HCT116 (cell line): ENCODE data around the gene OR13J1. TPM values are rescaled to one million over a fixed set of nuclear protein-coding genes. Genes with fewer than 3 reads are reported as not detected.

Experiments used
- ATAC-seq: fragments of 200-7000 bp; cut with Tn5 transposase; 2 replicates; pipeline ENCODE4 v1.9.1; 2020; ENCODE audit warnings: mild to moderate bottlenecking, moderate library complexity
- BruUV-seq: library from RNA; stranded (reverse); fragments of 400-500 nt; replicated peaks from 2 replicates; lab custom pipeline; 2021; lab: Mats Ljungman, UMichigan
- CTCF ChIA-PET: fragments of 300-600 bp; sonication (Branson Sonifier 250); formaldehyde crosslinking; loops from one replicate; lab custom pipeline; 2021; ENCODE audit warnings: antibody characterized with exemption; lab: Charles Lee
- POLR2A ChIA-PET: fragments of 300-600, 350-600 bp; sonication (Branson Sonifier 250); formaldehyde crosslinking; loops from one replicate; lab custom pipeline; 2021; ENCODE audit warnings: antibody characterized with exemption; lab: Charles Lee
- RAD21 ChIA-PET, 2 experiments: fragments of 300-600 bp; sonication (Branson Sonifier 250); formaldehyde crosslinking; loops; one replicate each; lab custom pipeline; 2023; ENCODE audit warnings: low total read pairs in 2 of 2; ENCODE audit not compliant: uncharacterized antibody in 2 of 2, unreplicated experiment in 2 of 2, low non-redundant PET in 1 of 2; lab: Charles Lee
- DNase-seq: peaks from one replicate; pipeline ENCODE4 v3.0.0-alpha.2; 2010; ENCODE audit warnings: low read depth, low spot score
- H2AFZ ChIP-seq: fragments of 200-600 bp; shearing (Covaris generic), sonication (generic); 2 replicates; pipeline ENCODE4 v1.6.1; 2017; ENCODE audit warnings: low read depth, mixed run types, mixed read lengths, antibody characterized with exemption, low read length; ENCODE audit not compliant: poor library complexity, severe bottlenecking
- H3K27ac ChIP-seq: 2 replicates; pipeline ENCODE4 v1.5.1; 2012; ENCODE audit warnings: low read depth, low read length
- H3K27me3 ChIP-seq: fragments of 200-600 bp; sonication (generic); 2 replicates; pipeline ENCODE4 v1.6.1; 2016; ENCODE audit warnings: mixed run types, low read length, mixed read lengths; ENCODE audit not compliant: insufficient read depth
- H3K36me3 ChIP-seq, 2 experiments: fragments of 200-500 bp in 1 of 2; fragments of 200-600 bp in 1 of 2; sonication (Bioruptor generic) in 1 of 2; sonication (generic) in 1 of 2; 2 replicates each; pipeline versions ENCODE4 v1.5.1 to v1.6.1; 2014 to 2016; ENCODE audit warnings: low read length in 2 of 2, inconsistent platforms in 1 of 2, mixed read lengths in 1 of 2, mixed run types in 1 of 2; ENCODE audit not compliant: insufficient read depth in 2 of 2, control insufficient read depth in 1 of 2
- H3K4me1 ChIP-seq, 2 experiments: fragments of 200-600 bp in 1 of 2; sonication (generic) in 1 of 2; 2 replicates each; pipeline versions ENCODE4 v1.5.1 to v1.6.1; 2012 to 2017; ENCODE audit warnings: low read length in 2 of 2, inconsistent platforms in 1 of 2, mild to moderate bottlenecking in 1 of 2, mixed read lengths in 1 of 2, mixed run types in 1 of 2, moderate library complexity in 1 of 2; ENCODE audit not compliant: insufficient read depth in 2 of 2, control insufficient read depth in 1 of 2
- H3K4me2 ChIP-seq: fragments of 200-600 bp; sonication (generic); 2 replicates; pipeline ENCODE4 v1.6.1; 2017; ENCODE audit warnings: mixed run types, low read length, mixed read lengths
- H3K4me3 ChIP-seq, 2 experiments: fragments of 200-600 bp in 1 of 2; sonication (generic) in 1 of 2; replicated peaks in 1 of 2; 2 replicates each; pipeline ENCODE4 v1.5.1; 2011 to 2016; ENCODE audit warnings: low read length in 2 of 2, control low read depth in 1 of 2, low read depth in 1 of 2, mild to moderate bottlenecking in 1 of 2, mixed read lengths in 1 of 2, mixed run types in 1 of 2
- H3K79me2 ChIP-seq: fragments of 200-600 bp; sonication (generic); 2 replicates; pipeline ENCODE4 v1.6.1; 2017; ENCODE audit warnings: mild to moderate bottlenecking, mixed run types, low read length, moderate library complexity, mixed read lengths; ENCODE audit not compliant: insufficient read depth
- H3K9ac ChIP-seq: fragments of 200-600 bp; sonication (generic); 2 replicates; pipeline ENCODE4 v1.6.1; 2016; ENCODE audit warnings: low read length, mixed read lengths
- H3K9me2 ChIP-seq: fragments of 200-600 bp; sonication (generic), shearing (Covaris generic); 2 replicates; pipeline ENCODE4 v1.6.1; 2017; ENCODE audit warnings: mixed run types, mild to moderate bottlenecking, moderate library complexity; ENCODE audit not compliant: insufficient read depth
- H3K9me3 ChIP-seq, 2 experiments: fragments of 200-500 bp in 1 of 2; fragments of 200-600 bp in 1 of 2; sonication (Bioruptor generic) in 1 of 2; sonication (generic) in 1 of 2; 2 replicates each; pipeline ENCODE4 v1.6.1; 2014 to 2017; ENCODE audit warnings: low read length in 2 of 2, mixed read lengths in 2 of 2, inconsistent platforms in 1 of 2, low read depth in 1 of 2, mild to moderate bottlenecking in 1 of 2, mixed run types in 1 of 2, moderate library complexity in 1 of 2; ENCODE audit not compliant: control insufficient read depth in 1 of 2, insufficient read depth in 1 of 2
- H4K20me1 ChIP-seq: fragments of 200-600 bp; sonication (generic), shearing (Covaris generic); 2 replicates; pipeline ENCODE4 v1.6.1; 2017; ENCODE audit warnings: mixed run types, mild to moderate bottlenecking, moderate library complexity; ENCODE audit not compliant: insufficient read depth
- CTCF ChIP-seq, 3 experiments: fragments of 200-600 bp in 1 of 3; sonication (generic) in 1 of 3; IDR thresholded peaks in 2 of 3; conservative IDR thresholded peaks in 1 of 3; 2 replicates each; pipeline ENCODE4 v1.5.1; 2012 to 2017; ENCODE audit warnings: low read depth in 2 of 3, low read length in 2 of 3, antibody characterized with exemption in 1 of 3, borderline replicate concordance in 1 of 3, control low read depth in 1 of 3, mild to moderate bottlenecking in 1 of 3, mixed read lengths in 1 of 3, mixed run types in 1 of 3, moderate library complexity in 1 of 3; ENCODE audit not compliant: insufficient read depth in 1 of 3
- EGR1 ChIP-seq: IDR thresholded peaks from 2 replicates; pipeline ENCODE4 v1.6.1; 2012; ENCODE audit warnings: low read depth
- FOSL1 ChIP-seq: IDR thresholded peaks from 2 replicates; pipeline ENCODE4 v1.6.1; 2012; ENCODE audit warnings: low read depth
- JUND ChIP-seq: IDR thresholded peaks from 2 replicates; pipeline ENCODE4 v1.6.1; 2012
- POLR2AphosphoS5 ChIP-seq: IDR thresholded peaks from 2 replicates; pipeline ENCODE4 v1.6.1; 2011; ENCODE audit warnings: mild to moderate bottlenecking, low read depth, low read length, moderate library complexity
- RAD21 ChIP-seq: IDR thresholded peaks from 2 replicates; pipeline ENCODE4 v1.6.1; 2012; ENCODE audit warnings: low read depth, mild to moderate bottlenecking
- ZNF274 ChIP-seq: fragments of 200-500 bp; sonication (Bioruptor generic); IDR thresholded peaks from 2 replicates; pipeline ENCODE4 v1.6.1; 2014; ENCODE audit warnings: mild to moderate bottlenecking, low read depth, low read length, inconsistent platforms
- intact Hi-C: fragments of 100-400 bp; cut with micrococcal nuclease; formaldehyde crosslinking; loops from 2 replicates; pipeline ENCODE4 v1.10.0; 2022
- total RNA-seq: library from RNA; stranded (reverse); gene quantifications from one replicate; pipeline ENCODE4 v1.2.1, GENCODE V29; 2021; ENCODE audit not compliant: unreplicated experiment

Gene OR13J1
- total RNA-seq, 1 experiment from 2014 or later, result not detected

GRCh38 chr9:35842020-35842745, 28.0 kb downstream of the OR13J1 start (continued):
- TF ChIP-seq POLR2AphosphoS5 (no peak), RAD21 (no peak)

GRCh38 chr9:35841645-35841900, 28.6 kb downstream of the OR13J1 start:
- RAD21 ChIA-PET, result no interaction called here
- CTCF ChIA-PET, result no interaction called here

More at GRCh38 chr9:35841645-35841900, 28.6 kb downstream of the OR13J1 start:
- H3K79me2 ChIP-seq, result no peaks in the 10 kb centered on the region
- peaks cover 0 to 13% of the 10 kb centered on the region in 2 experiments; a peak in 2 of 4 replicates for H3K4me1 ChIP-seq
- no peak overlapping the region for H3K4me3 ChIP-seq
- POLR2A ChIA-PET, result no interaction called here
- intact Hi-C loops, result no loop called here
- no peak overlapping the region for H2AFZ ChIP-seq
- H4K20me1 ChIP-seq, result no peaks in the 10 kb centered on the region
- no TSS peak for BruUV-seq
- no peak for DNase-seq
- ATAC-seq, result no peak
- no peak overlapping the region for H3K27ac ChIP-seq
- no peak for TF ChIP-seq JUND
- no peak for TF ChIP-seq EGR1
- TF ChIP-seq FOSL1, result no peak
- TF ChIP-seq ZNF274, result no peak
- no peak for TF ChIP-seq CTCF (IDR thresholded peaks at IDR 0.05 in 2 of 3, conservative IDR thresholded peaks at IDR 0.05 in 1 of 3; ENCODE audit: borderline replicate concordance in 1 of 3, insufficient read depth in 1 of 3, low read depth in 2 of 3, low read length in 2 of 3)
- no peaks in the 10 kb centered on the region for H3K27me3 ChIP-seq
- no peak overlapping the region for H3K9ac ChIP-seq
- H3K9me2 ChIP-seq, result no peaks in the 10 kb centered on the region
- no peak overlapping the region for H3K4me2 ChIP-seq
- no peaks in the 10 kb centered on the region for H3K36me3 ChIP-seq
- H3K9me3 ChIP-seq, result no peaks in the 10 kb centered on the region
